SHP77 (cell line): ENCODE measurements around the gene LINC00237.
A peak's percentile ranks its signal among the peaks of the same experiment; 100 is the strongest.

Experiments
- DNase-seq, 2 experiments: peaks; one replicate each; lab custom pipeline; 2025; lab: John Stamatoyannopoulos, UW

LINC00237 gene

DNA sequence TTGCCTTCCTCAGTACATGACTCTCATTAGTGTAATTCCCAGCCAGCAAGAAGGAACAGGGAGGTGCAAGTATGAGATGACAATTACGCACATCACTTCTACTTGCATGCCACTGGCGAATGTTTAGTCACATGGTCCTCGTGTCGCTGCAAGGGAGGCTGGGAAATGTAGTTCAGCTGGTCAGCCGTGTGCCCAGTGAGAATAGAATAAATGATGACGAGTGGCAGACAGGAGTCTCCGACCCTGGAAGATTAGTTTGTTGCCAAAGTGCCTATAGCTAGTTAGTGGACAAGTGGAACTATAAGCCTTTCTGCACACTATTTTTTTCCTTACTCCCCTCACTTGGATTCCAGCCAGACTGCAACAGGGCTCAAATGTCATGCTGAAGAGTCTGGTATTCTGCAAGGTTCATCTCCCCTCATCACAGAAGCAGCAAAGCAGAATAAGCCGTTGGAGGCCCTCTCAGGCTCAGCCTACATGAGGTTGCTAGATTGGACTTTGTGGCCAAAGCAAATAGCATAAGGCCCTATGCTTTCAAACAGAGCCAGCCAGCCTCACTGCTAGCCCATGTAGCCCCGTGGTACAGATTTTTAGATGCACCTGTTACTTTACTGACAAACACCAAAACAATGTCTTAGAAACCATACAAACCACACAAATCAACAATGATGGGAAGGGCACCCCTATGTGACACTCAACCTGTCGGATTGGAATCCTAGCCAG lies 9.7 kb downstream of the LINC00237 start:
- DNase-seq: peak; percentile 73 to 86

DNA sequence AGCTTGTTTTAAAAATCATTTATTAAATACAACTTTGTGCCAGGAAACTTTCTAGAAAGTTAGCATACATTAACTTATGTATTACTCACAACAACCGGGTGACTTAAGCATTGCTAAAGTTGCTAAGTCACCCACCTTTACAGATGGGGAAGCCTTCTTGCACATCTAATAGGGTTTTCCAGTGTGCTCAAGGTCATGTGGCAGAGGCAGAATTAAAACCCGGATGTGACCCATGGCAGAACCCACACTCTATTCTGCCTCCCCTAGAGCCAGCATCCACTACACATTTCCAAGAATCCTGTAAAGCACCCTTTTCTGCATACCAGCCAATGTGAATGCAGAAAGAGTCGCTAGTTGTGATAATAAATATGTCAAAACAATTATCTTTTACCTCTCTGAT lies 13.4 kb downstream of the LINC00237 start:
- DNase-seq: no peak

DNA sequence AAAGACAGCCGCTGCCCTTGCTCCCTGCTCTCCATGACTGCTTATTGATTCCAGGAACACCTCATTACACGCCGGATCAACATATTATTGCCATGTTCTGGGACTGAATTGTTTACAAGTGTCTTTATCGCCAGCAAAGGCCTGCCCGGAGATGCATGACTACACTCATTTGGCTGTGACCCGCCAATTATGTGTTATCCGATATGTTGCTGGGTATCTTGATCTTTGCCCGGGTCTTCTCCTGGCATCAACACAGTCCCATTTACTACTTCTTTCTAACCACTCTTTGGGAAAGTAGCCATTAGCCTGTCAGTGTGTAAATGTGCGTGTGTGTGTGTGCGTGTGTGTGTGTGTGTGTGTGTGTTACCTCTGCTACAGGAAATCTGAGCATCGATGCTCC lies 15.4 kb downstream of the LINC00237 start:
- peak in 1 of 2 experiments; percentile 5 for DNase-seq

- DNase-seq: peak in 1 of 2 experiments; percentile 40
Observed at GRCh38 chr20:21090111-21090618, 16.0 kb downstream of the LINC00237 start.

- DNase-seq: no peak
Observed at GRCh38 chr20:21089391-21089790, 16.8 kb downstream of the LINC00237 start.

DNA sequence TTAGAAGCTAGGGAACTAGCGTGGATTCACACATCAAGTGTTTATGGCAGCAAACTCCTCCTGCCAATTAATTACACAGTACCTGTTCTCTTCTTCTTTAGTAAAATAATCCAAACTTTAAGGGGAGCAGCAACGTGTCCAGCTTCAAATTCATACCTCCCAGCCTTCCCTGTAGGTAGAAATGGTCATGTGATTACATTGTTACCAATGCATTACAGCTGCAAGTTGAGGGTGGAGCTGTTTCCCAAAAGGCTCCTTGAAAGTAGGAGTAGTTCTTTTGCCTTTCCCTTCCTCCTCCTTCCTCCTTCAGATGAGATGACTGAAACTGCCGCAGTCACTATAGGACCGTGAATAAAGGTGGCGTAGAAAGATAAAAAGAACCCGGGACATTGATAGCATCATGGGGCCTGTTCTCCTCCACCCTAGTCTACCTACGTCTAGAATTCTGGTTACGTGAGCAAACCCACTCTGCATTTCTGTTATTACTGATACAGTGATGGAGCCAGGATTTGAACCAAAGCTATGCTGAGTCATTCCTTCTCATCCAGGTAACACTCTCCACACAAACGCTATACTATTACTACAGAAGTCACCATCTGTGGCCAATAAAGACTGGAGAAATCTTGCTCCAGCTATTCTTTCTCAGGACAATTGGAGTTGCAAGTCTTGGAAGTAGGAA lies 18.2 kb downstream of the LINC00237 start:
- DNase-seq: no peak

- no peak for DNase-seq
Observed at GRCh38 chr20:21083825-21084325, 22.3 kb downstream of the LINC00237 start.

GRCh38 chr20:21082584-21082983 lies 23.6 kb downstream of the LINC00237 start:
- DNase-seq: no peak

- no peak for DNase-seq
Observed at GRCh38 chr20:21077809-21078345, 28.3 kb downstream of the LINC00237 start.

DNA sequence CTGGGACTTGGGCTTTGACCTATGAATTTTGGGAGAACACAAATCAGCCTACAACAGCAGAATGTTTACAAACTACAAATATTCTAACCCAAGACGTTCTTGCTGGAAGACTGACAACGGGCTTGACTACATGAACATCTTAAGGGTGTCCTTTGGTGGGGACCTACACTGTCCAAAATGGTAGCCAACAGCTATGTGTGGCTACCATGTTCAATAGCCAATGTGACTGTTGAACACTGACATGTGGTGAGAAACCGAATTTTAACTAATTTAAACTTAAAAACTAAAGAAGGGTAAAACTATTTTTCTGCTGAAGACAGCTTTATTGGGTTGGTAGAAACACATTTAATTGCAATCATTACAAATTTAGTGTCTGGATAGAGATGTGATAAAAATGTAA lies 30.1 kb downstream of the LINC00237 start:
- no peak for DNase-seq

- no peak for DNase-seq
Observed at GRCh38 chr20:21075471-21075870, 30.7 kb downstream of the LINC00237 start.

- peak; percentile 9 to 33 for DNase-seq
Observed at GRCh38 chr20:21074605-21075336, 31.4 kb downstream of the LINC00237 start.

DNA sequence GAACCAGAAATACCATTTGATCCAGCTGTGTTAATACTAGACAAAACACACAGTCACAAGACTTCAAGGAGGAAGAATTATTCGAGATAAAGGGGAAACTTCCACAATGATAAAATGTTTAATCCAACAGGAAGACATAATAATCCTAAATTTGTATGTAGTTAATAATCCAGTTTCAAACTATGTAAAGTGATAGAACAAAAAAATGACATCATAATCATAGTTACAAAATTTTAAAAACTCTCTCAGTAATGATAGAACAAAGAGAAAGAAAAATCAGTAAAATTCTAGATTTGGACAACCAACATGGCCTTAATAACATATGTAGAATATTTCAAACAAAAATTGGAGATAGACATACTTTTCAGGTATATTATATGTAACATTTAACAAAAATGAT lies 38.9 kb downstream of the LINC00237 start:
- DNase-seq: no peak

DNA sequence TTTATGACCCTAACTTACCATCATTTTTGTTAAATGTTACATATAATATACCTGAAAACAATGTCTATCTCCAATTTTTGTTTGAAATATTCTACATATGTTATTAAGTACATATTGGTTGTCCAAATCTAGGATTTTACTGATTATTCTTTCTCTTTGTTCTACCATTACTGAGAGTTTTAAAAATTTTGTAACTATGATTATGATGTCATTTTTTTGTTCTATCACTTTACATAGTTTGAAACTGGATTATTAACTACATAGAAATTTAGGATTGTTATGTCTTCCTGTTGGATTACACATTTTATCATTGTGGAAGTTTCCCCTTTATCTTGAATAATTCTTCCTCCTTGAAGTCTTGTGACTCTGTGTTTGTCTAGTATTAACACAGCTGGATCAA lies 41.2 kb downstream of the LINC00237 start:
- no peak for DNase-seq

GRCh38 chr20:21063276-21063675 lies 42.9 kb downstream of the LINC00237 start:
- no peak for DNase-seq

- DNase-seq: peak in 1 of 2 experiments; percentile 2
Observed at GRCh38 chr20:21053002-21053762, 53.0 kb downstream of the LINC00237 start.

DNA sequence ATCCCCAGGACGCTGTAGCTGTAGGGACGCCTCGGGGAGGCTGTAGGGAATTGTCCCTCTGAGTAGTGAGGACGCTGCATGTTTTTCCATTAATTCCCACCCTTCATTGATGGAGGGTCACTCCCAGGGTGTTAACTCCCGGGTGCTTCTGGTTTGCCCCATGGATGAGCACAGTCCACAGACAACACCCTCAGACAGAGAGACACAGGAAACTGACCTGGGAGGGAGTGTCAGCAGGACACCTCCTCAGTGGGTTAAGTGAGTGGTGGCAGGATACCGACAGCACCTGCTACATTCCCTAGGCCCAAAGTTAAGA lies 53.5 kb downstream of the LINC00237 start:
- no peak for DNase-seq

DNA sequence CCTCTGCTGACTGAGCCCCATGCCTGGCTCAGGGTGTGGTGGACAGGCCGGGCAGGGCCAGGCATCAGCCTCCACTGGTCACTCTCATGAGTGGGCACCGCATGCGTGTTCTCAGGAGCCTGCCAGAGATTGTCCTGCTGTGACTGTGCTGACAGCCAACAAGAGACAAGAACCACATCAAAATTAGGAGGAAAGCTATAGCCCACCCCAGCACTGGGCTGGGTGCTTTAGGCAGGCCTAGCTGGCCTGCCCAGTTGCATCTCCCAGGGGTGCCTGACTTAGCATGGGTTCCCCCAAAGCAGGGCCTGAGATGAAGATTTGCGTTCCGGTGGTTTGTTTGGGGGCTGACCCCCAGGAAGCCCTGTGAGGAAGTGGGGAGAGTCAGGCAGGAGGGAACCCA lies 53.9 kb downstream of the LINC00237 start:
- DNase-seq: no peak

GRCh38 chr20:21050710-21051109 lies 55.4 kb downstream of the LINC00237 start:
- DNase-seq: no peak

GRCh38 chr20:21049305-21049828 lies 56.8 kb downstream of the LINC00237 start:
- DNase-seq: no peak

GRCh38 chr20:21048841-21049273 lies 57.3 kb downstream of the LINC00237 start:
- peak; percentile 12 to 21 for DNase-seq
